A549 (cell line): ENCODE results near the gene TUBA1C.

Source experiments
- BHLHE40 ChIP-seq: IDR thresholded peaks from 2 replicates; pipeline ENCODE4 v1.6.1; 2012; ENCODE audit warnings: low read depth, low read length, inconsistent platforms
- CBX2 ChIP-seq: fragments of 200-600 bp; sonication (generic); IDR thresholded peaks from 2 replicates; pipeline ENCODE4 v1.6.1; 2016; ENCODE audit warnings: low read depth, mild to moderate bottlenecking, borderline replicate concordance
- EP300 ChIP-seq, 2 experiments: fragments of >200 bp; sonication (Bioruptor Twin); formaldehyde crosslinking; IDR thresholded peaks; 2 replicates in 1 of 2; 3 replicates in 1 of 2; pipeline ENCODE4 v1.6.1; 2016 to 2017
- NFE2L2 ChIP-seq: fragments of 150-350 bp; conservative IDR thresholded peaks from 2 replicates; pipeline ENCODE4 v1.6.1; 2014; ENCODE audit warnings: low read length
- POLR2A ChIP-seq: IDR thresholded peaks from 2 replicates; pipeline ENCODE4 v1.6.1; 2012; ENCODE audit warnings: mild to moderate bottlenecking, low read length
- RAD21 ChIP-seq, 2 experiments: fragments of >200 bp in 1 of 2; sonication (Bioruptor Twin) in 1 of 2; formaldehyde crosslinking in 1 of 2; IDR thresholded peaks in 1 of 2; conservative IDR thresholded peaks in 1 of 2; 2 replicates in 1 of 2; 3 replicates in 1 of 2; pipeline ENCODE4 v1.6.1; 2012 to 2018; ENCODE audit warnings: inconsistent platforms in 1 of 2
- SMC3 ChIP-seq: fragments of >200 bp; sonication (Bioruptor Twin); formaldehyde crosslinking; IDR thresholded peaks from 3 replicates; pipeline ENCODE4 v1.6.1; 2018; ENCODE audit warnings: inconsistent platforms
- TF ChIP-seq, protein P1 (sequence below): fragments of >200 bp; sonication (Bioruptor Twin); formaldehyde crosslinking; IDR thresholded peaks from 3 replicates; pipeline ENCODE4 v1.5.1; 2016
- TF ChIP-seq, protein P2 (sequence below): fragments of 200-600 bp; sonication (generic); IDR thresholded peaks from 2 replicates; pipeline ENCODE4 v1.6.1; 2016; ENCODE audit warnings: antibody characterized with exemption, mild to moderate bottlenecking, moderate library complexity

DNA sequence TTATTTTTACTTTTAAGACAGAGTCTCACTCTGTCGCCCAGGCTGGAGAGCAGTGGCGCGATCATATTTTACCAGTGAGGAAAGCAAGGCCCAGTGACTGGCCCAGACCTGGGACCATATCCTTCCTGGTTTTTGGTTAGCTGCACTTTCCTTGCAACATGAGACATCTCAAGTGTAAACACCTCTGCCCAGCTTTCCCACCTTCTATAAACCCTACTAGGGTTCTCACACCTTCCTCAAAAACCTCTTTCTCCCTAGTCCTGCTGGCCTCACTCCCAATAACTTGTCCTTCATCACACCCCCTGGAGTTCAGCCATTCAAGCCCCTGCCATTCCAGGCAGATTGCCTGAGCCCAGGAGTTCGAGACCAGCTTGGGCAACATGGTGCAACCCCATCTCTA, 19.8 kb downstream of the TUBA1C start:
- TF ChIP-seq, protein P1, sequence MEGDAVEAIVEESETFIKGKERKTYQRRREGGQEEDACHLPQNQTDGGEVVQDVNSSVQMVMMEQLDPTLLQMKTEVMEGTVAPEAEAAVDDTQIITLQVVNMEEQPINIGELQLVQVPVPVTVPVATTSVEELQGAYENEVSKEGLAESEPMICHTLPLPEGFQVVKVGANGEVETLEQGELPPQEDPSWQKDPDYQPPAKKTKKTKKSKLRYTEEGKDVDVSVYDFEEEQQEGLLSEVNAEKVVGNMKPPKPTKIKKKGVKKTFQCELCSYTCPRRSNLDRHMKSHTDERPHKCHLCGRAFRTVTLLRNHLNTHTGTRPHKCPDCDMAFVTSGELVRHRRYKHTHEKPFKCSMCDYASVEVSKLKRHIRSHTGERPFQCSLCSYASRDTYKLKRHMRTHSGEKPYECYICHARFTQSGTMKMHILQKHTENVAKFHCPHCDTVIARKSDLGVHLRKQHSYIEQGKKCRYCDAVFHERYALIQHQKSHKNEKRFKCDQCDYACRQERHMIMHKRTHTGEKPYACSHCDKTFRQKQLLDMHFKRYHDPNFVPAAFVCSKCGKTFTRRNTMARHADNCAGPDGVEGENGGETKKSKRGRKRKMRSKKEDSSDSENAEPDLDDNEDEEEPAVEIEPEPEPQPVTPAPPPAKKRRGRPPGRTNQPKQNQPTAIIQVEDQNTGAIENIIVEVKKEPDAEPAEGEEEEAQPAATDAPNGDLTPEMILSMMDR, result no peak
- TF ChIP-seq NFE2L2 (no peak), POLR2A (no peak), CBX2 (no peak), RAD21 (conservative IDR thresholded peaks at IDR 0.05 in 1 of 2, IDR thresholded peaks at IDR 0.05 in 1 of 2) (no peak), BHLHE40 (no peak), SMC3 (no peak), EP300 (IDR thresholded peaks at IDR 0.05) (no peak)
- TF ChIP-seq, protein P2, sequence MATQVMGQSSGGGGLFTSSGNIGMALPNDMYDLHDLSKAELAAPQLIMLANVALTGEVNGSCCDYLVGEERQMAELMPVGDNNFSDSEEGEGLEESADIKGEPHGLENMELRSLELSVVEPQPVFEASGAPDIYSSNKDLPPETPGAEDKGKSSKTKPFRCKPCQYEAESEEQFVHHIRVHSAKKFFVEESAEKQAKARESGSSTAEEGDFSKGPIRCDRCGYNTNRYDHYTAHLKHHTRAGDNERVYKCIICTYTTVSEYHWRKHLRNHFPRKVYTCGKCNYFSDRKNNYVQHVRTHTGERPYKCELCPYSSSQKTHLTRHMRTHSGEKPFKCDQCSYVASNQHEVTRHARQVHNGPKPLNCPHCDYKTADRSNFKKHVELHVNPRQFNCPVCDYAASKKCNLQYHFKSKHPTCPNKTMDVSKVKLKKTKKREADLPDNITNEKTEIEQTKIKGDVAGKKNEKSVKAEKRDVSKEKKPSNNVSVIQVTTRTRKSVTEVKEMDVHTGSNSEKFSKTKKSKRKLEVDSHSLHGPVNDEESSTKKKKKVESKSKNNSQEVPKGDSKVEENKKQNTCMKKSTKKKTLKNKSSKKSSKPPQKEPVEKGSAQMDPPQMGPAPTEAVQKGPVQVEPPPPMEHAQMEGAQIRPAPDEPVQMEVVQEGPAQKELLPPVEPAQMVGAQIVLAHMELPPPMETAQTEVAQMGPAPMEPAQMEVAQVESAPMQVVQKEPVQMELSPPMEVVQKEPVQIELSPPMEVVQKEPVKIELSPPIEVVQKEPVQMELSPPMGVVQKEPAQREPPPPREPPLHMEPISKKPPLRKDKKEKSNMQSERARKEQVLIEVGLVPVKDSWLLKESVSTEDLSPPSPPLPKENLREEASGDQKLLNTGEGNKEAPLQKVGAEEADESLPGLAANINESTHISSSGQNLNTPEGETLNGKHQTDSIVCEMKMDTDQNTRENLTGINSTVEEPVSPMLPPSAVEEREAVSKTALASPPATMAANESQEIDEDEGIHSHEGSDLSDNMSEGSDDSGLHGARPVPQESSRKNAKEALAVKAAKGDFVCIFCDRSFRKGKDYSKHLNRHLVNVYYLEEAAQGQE, result no peak
